ENCODE data around the gene CBX5.

CBX5 gene

DNA sequence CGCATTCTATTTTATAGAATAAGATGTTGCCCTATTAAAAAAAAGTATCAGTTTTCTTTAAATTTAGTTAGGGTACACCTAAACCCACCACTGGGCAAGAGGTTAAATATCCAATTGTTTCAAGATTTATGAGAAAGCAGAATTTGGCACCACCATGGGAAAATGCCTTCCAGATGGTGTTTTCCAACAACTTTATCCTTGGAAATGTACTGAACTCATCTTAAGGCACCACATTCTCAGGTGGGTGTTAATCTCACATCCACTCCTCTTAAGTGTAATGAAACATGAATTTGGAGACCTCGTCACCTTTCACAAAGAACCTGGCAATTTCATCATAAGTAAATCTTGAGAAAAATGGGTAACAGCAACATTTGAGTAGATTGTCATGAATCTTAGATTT, 13.1 kb downstream of the CBX5 start:
- H3K4me3 ChIP-seq (ENCODE audit: low read length), result no peak overlapping the region
- DNase-seq (ENCODE audit: low read depth), result no peak
- no peak for TF ChIP-seq CTCF (IDR thresholded peaks at IDR 0.05; ENCODE audit: insufficient read depth, low read depth, low read length, missing control alignments)

- no peak for TF ChIP-seq CTCF (IDR thresholded peaks at IDR 0.05; ENCODE audit: insufficient read depth, low read depth, low read length, missing control alignments)
- no peak overlapping the region for H3K4me3 ChIP-seq (ENCODE audit: low read length)
- DNase-seq (ENCODE audit: low read depth), result no peak
Observed at GRCh38 chr12:54265364-54265812, 14.5 kb downstream of the CBX5 start.

GRCh38 chr12:54262403-54262925, 17.5 kb downstream of the CBX5 start:
- TF ChIP-seq CTCF (IDR thresholded peaks at IDR 0.05; ENCODE audit: insufficient read depth, low read depth, low read length, missing control alignments), result no peak
- DNase-seq (ENCODE audit: low read depth), result peak; percentile 56
- no peak overlapping the region for H3K4me3 ChIP-seq (ENCODE audit: low read length)

- H3K4me3 ChIP-seq (ENCODE audit: low read length), result no peak overlapping the region
- DNase-seq (ENCODE audit: low read depth), result no peak
- no peak for TF ChIP-seq CTCF (IDR thresholded peaks at IDR 0.05; ENCODE audit: insufficient read depth, low read depth, low read length, missing control alignments)
Observed at GRCh38 chr12:54261815-54262402, 18.0 kb downstream of the CBX5 start.

- no peak for TF ChIP-seq CTCF (IDR thresholded peaks at IDR 0.05; ENCODE audit: insufficient read depth, low read depth, low read length, missing control alignments)
- peak; percentile 66 for DNase-seq (ENCODE audit: low read depth)
- no peak overlapping the region for H3K4me3 ChIP-seq (ENCODE audit: low read length)
Observed at GRCh38 chr12:54259194-54260011, 20.5 kb downstream of the CBX5 start.

DNA sequence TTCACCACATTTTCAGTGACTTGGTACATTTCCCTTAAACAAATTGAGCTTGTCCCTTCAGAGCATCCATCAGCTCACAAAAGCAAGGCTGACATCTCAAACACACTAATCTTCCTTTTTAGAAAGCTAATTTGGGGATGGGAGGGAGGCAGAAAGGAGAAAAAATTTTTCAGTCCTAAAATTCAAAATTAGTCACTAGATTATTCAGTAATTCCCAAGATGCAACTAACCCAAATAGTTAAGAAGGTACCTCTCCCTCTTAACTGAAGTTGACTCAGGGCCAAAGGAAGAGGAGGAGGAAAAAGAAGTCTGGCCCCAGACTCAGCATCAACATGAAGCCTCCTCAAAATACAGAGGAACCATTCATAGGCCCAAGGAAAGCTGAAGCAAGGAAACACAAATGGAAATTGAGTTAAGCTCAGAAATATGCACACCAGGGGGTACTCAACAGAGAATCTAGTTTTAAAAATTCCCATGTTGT, 21.7 kb downstream of the CBX5 start:
- no peak overlapping the region for H3K4me3 ChIP-seq (ENCODE audit: low read length)

More for the DNA sequence above, 21.7 kb downstream of the CBX5 start:
- no peak for DNase-seq (ENCODE audit: low read depth)
- no peak for TF ChIP-seq CTCF (IDR thresholded peaks at IDR 0.05; ENCODE audit: insufficient read depth, low read depth, low read length, missing control alignments)
